C4-2B (cell line): ENCODE data around the gene HOXC9.

Experiments used
- H3K27ac ChIP-seq: fragments of 450-650 bp; 2 replicates; pipeline ENCODE4 v1.5.1; 2017
- CTCF ChIP-seq: fragments of 450-650 bp; conservative IDR thresholded peaks from 2 replicates; pipeline ENCODE4 v1.5.1; 2017; ENCODE audit warnings: mild to moderate bottlenecking
- ZFX ChIP-seq: fragments of 450-650 bp; IDR thresholded peaks from 2 replicates; pipeline ENCODE4 v1.6.1; 2017

Gene HOXC9

DNA sequence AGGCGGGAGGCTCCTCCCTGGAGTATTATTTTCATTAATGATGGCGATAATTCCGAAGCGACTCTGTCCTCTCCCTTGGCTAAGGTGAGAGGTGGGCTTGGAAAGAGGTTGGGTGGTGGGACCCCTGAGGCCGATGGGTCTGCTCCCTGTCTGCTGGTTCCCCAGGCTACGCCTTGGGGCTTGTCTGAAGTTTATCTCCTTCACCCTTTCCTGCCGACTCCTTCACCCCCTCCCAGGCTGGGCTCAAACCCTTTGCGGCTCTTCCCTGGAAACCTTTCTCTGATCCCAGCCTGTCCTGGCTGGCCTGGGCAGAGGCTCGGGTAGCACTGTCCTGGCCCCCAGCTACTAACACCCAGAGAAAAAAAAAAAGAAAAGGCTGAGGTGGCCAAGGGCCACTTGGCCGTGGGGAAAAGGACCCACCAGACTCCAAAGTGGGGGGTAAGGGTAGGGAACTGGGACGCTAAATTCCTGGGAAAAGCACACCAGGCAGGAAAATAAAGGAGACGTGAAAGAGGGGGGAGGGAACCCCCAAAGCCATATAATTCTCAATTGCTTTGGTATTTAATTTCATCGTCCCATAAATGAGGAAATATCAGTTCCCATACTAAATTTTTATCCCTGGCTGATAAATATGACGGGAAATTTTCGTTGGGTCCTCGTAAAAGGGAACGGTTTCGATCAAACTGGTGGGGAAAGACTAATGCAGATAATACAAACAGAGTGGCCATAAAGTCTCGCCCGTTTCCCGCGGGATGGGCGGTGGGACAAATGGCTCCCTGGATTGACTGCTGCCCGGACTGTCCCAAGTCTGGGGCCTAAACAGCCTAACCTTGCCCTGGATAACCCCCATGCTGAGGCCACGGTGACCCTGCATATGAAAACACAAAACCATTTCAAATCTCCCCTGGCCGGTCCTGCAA is 17.1 kb upstream of the HOXC9 start:
- TF ChIP-seq CTCF = no peak
- H3K27ac ChIP-seq = no peak overlapping the region; the same call in 1 of the 2 replicates

GRCh38 chr12:53983568-53983949 is 16.4 kb upstream of the HOXC9 start:
- TF ChIP-seq CTCF (no peak), ZFX (no peak)
- no peak overlapping the region; the same call in 1 of the 2 replicates for H3K27ac ChIP-seq

DNA sequence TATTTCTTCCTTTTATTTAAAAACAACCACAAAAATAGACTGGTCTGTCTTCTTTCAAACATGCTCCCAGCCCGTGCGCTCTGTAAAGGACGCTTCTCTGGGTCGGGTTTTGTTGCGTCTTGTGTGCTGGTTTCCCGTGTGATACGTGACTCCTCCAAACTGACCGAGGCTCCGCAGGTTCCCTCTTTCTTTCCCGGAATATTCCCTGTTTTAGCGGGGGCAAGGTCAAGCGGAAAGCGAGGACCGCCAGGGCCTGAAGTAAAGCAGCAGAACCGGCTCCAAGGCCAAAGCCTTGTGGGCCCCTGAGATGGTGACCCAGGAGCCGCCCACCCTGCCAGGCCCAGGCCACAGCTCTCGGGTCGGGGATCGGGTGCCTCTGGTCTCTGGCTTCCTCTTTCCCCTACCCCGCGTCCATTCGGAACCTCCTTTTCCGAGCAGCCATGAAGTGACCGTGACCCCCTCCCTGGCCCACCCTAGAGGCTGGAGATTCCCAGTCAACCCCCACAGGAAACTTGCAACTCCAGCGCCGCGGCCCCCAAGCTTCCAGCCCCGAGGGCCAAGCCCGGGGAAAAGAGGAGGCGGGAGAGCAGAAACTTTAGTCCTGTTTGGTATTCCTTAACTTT is 15.9 kb upstream of the HOXC9 start:
- H3K27ac ChIP-seq = no peak overlapping the region; the same call in 1 of the 2 replicates
- no peak for TF ChIP-seq CTCF
- TF ChIP-seq ZFX = no peak

GRCh38 chr12:53984901-53985691 is 14.9 kb upstream of the HOXC9 start, which contains the start of gene HOXC10:
Gene HOXC10, plus strand, starts transcription at chr12:53985146. Its CDS starts 114 bp downstream, at chr12:53985260.
- no peak within 1 kb of the TSS; the same call in 1 of the 2 replicates for H3K27ac ChIP-seq
- no peak for TF ChIP-seq ZFX
- no peak; the same call in 1 of the 2 replicates for TF ChIP-seq CTCF

DNA sequence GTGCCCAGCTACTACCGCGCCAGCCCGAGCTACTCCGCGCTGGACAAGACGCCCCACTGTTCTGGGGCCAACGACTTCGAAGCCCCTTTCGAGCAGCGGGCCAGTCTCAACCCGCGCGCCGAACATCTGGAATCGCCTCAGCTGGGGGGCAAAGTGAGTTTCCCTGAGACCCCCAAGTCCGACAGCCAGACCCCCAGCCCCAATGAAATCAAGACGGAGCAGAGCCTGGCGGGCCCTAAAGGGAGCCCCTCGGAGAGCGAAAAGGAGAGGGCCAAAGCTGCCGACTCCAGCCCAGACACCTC is 14.3 kb upstream of the HOXC9 start:
- H3K27ac ChIP-seq = no peak overlapping the region

DNA sequence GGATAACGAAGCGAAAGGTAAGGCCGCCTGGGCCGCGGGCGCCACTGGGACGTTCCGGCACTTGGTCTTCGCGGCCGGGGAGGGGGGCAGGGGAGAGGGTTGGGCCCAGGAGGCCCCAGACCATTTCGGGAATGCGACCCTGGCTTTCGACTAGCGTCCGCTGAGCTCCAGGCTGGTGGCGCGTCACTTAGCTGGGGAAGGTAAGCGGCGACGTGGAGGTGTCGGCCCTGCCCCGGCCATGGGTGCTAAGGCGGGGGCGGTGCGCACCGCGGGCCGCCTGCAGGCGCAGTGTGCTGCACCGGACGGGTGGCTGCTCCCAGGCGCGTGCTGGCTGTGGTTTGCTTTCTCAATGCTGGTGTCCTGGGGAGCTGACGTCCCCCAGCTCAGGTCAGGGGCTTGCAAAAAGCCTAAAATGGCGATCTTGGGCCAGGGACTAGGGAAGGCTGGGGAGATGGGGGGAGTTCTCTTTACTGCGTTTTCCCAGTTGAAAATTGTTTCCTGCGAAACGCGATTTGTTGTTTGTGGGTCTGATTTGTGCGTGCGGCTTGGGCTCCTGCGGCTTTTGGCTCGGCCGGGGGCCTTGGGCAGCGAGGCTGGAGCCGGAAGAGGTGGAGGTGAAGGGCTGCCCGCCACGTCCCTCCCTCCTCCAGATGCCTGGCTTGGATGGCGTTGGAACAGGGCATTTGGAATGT is 13.8 kb upstream of the HOXC9 start:
- TF ChIP-seq ZFX = no peak
- TF ChIP-seq CTCF = no peak
- no peak overlapping the region for H3K27ac ChIP-seq

More for the DNA sequence above, 14.3 kb upstream of the HOXC9 start:
- TF ChIP-seq ZFX (no peak), CTCF (no peak)
